ENCODE results near the gene MYRIP.

DNA sequence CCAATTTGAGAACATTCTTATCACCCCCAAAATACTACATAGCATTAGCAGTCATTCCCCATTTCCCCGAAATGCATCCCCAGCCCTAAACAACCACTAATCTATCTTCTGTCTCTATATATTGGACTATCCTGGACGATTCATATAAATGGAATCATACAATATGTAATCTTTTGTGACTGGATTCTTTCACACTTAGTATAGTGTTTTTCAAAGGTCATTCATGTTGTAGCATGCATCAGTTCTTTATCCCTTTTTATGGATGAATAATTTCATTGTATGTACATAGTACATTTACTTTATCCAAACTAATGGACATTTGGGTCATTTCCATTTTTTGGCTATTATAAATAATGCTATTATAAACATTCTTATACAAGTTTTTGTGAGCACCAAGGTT, 472.6 kb downstream of the MYRIP start:
- TF ChIP-seq, protein P1, sequence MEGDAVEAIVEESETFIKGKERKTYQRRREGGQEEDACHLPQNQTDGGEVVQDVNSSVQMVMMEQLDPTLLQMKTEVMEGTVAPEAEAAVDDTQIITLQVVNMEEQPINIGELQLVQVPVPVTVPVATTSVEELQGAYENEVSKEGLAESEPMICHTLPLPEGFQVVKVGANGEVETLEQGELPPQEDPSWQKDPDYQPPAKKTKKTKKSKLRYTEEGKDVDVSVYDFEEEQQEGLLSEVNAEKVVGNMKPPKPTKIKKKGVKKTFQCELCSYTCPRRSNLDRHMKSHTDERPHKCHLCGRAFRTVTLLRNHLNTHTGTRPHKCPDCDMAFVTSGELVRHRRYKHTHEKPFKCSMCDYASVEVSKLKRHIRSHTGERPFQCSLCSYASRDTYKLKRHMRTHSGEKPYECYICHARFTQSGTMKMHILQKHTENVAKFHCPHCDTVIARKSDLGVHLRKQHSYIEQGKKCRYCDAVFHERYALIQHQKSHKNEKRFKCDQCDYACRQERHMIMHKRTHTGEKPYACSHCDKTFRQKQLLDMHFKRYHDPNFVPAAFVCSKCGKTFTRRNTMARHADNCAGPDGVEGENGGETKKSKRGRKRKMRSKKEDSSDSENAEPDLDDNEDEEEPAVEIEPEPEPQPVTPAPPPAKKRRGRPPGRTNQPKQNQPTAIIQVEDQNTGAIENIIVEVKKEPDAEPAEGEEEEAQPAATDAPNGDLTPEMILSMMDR (IDR thresholded peaks at IDR 0.05 in 8 of 11, conservative IDR thresholded peaks at IDR 0.05 in 3 of 11), result no peak
- TF ChIP-seq POLR2AphosphoS5 (IDR thresholded peaks at IDR 0.05), result no peak
